Adrenal gland (tissue), 5 donors: ENCODE measurements around the gene FBXL20.

Experiments
- POLR2A ChIP-seq, 2 donors: fragments of 450-650 bp; IDR thresholded peaks; one replicate each; pipeline ENCODE4 v1.6.1; 2017; ENCODE audit warnings: antibody characterized with exemption in 2 of 2, mild to moderate bottlenecking in 2 of 2, moderate library complexity in 1 of 2
- TF ChIP-seq, protein P1 (sequence below), 6 experiments: fragments of 450-650 bp in 4 of 6; fragments of 200-600 bp in 2 of 6; sonication (generic) in 1 of 6; IDR thresholded peaks; 1 replicate in 5 of 6; 2 replicates in 1 of 6; pipeline versions ENCODE4 v1.5.1 to v1.8.0; 2016 to 2021; ENCODE audit warnings: antibody characterized with exemption in 6 of 6, mild to moderate bottlenecking in 2 of 6, moderate library complexity in 1 of 6
- donor health status: DM: no; HTN: no; CAD: no.

DNA sequence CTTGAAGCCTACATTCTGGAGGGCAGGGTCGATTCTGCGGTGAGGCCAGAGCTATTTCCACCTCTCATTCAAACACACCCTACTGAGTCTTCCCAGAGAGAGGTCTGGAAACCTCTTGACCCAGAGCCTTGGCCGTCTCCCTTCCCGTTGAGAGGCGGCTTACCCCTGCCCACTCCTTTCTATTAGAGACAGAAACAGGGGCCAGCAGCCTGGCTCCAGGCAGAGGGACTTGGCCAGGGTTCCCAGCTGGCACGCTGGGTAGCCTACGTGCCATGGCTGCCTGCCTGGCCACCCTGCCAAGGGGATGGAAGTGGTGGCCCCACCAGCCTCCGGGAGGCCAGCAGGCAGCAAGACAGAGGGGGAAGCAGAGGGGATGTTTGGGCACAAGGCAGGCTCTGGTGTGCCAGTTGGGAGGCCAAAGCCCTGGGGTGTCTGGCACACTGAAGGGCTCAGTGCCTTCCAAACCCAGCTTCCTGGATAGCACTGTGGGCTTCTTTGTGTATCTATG lies 181.7 kb downstream of the FBXL20 start:
- TF ChIP-seq, protein P1, sequence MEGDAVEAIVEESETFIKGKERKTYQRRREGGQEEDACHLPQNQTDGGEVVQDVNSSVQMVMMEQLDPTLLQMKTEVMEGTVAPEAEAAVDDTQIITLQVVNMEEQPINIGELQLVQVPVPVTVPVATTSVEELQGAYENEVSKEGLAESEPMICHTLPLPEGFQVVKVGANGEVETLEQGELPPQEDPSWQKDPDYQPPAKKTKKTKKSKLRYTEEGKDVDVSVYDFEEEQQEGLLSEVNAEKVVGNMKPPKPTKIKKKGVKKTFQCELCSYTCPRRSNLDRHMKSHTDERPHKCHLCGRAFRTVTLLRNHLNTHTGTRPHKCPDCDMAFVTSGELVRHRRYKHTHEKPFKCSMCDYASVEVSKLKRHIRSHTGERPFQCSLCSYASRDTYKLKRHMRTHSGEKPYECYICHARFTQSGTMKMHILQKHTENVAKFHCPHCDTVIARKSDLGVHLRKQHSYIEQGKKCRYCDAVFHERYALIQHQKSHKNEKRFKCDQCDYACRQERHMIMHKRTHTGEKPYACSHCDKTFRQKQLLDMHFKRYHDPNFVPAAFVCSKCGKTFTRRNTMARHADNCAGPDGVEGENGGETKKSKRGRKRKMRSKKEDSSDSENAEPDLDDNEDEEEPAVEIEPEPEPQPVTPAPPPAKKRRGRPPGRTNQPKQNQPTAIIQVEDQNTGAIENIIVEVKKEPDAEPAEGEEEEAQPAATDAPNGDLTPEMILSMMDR (IDR thresholded peaks at IDR 0.05) = no peak
- no peak for TF ChIP-seq POLR2A (IDR thresholded peaks at IDR 0.05)
